Central memory CD8-positive, alpha-beta T cell (primary cell): ENCODE data around the gene HTT.
A peak's percentile ranks its signal among the peaks of the same experiment; 100 is the strongest.

Source experiments
- ATAC-seq: fragments of 150-1000 bp; cut with Tn5 transposase; replicated peaks from 2 replicates; pipeline ENCODE4 v1.10.0; 2022; ENCODE audit warnings: mild to moderate bottlenecking, moderate FRiP score, moderate number of reproducible peaks; ENCODE audit not compliant: poor library complexity, severe bottlenecking; ENCODE audit errors: extremely low read depth
- DNase-seq, 2 donors: peaks; one replicate each; pipeline ENCODE4 v3.0.0; 2021; ENCODE audit warnings: low spot score in 2 of 2
- H3K27ac Mint-ChIP-seq: one replicate; pipeline ENCODE4 v1.8.0; 2022; ENCODE audit warnings: low read depth, mild to moderate bottlenecking, moderate library complexity, mixed read lengths
- H3K27me3 Mint-ChIP-seq: one replicate; pipeline ENCODE4 v1.8.0; 2022; ENCODE audit warnings: mixed read lengths
- H3K36me3 Mint-ChIP-seq: one replicate; pipeline ENCODE4 v1.8.0; 2022; ENCODE audit warnings: mild to moderate bottlenecking, moderate library complexity, mixed read lengths; ENCODE audit not compliant: insufficient read depth
- H3K4me1 Mint-ChIP-seq: one replicate; pipeline ENCODE4 v1.8.0; 2022; ENCODE audit warnings: mixed read lengths
- H3K4me3 Mint-ChIP-seq: one replicate; pipeline ENCODE4 v1.8.0; 2022; ENCODE audit warnings: mild to moderate bottlenecking, moderate library complexity, mixed read lengths
- H3K9me3 Mint-ChIP-seq: one replicate; pipeline ENCODE4 v1.8.0; 2022; ENCODE audit warnings: mixed read lengths

Gene HTT

GRCh38 chr4:3246458-3247398 lies 172.2 kb downstream of the HTT start:
- Mint-ChIP-seq H3K36me3 (peaks cover 12% of the 10 kb centered on the region), H3K9me3 (no peaks in the 10 kb centered on the region), H3K4me1 (peaks cover 20% of the 10 kb centered on the region), H3K27ac (no peak overlapping the region), H3K27me3 (no peaks in the 10 kb centered on the region), H3K4me3 (no peak overlapping the region)
- ATAC-seq, result no peak
- no peak for DNase-seq

GRCh38 chr4:3247399-3248177 lies 173.1 kb downstream of the HTT start:
- Mint-ChIP-seq H3K4me3 (no peak overlapping the region), H3K36me3 (peaks cover 11% of the 10 kb centered on the region), H3K27ac (no peak overlapping the region), H3K9me3 (no peaks in the 10 kb centered on the region), H3K27me3 (no peaks in the 10 kb centered on the region), H3K4me1 (peaks cover 16% of the 10 kb centered on the region)
- DNase-seq (no peak), ATAC-seq (no peak)

DNA sequence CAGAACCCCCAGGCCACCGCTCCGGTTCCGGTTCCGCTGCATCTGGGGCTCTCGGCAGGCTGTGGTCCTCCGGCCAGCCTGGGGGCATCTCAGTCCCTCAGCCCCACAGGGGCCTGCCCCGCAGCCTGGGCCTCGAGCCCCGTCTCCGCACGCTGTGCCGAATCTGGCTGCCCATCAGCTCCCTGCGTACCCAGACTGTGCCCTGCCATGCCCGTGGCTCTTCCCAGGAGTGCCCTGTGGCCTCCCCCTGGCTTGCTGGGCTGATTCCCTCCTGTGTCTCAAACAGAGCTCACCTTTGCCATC lies 173.6 kb downstream of the HTT start:
- H3K27me3 Mint-ChIP-seq, result no peaks in the 10 kb centered on the region
- no peak for DNase-seq
- H3K36me3 Mint-ChIP-seq, result peaks cover 8% of the 10 kb centered on the region
- peak overlapping the region; percentile 61 for H3K27ac Mint-ChIP-seq
- H3K4me3 Mint-ChIP-seq, result no peak overlapping the region
- no peaks in the 10 kb centered on the region for H3K9me3 Mint-ChIP-seq
- H3K4me1 Mint-ChIP-seq, result peaks cover 11% of the 10 kb centered on the region
- ATAC-seq, result no peak

GRCh38 chr4:3248811-3249661 lies 174.6 kb downstream of the HTT start, which contains the start of gene MSANTD1:
Gene MSANTD1 (plus strand): TSS chr4:3249159. CDS start chr4:3249223, 64 bp downstream.
- Mint-ChIP-seq H3K4me3 (no peak within 1 kb of the TSS), H3K27ac (peak within 1 kb of the TSS; percentile 83), H3K4me1 (peaks cover 5% of the 10 kb centered on the region), H3K36me3 (peaks cover 7% of the 10 kb centered on the region), H3K9me3 (no peaks in the 10 kb centered on the region), H3K27me3 (no peaks in the 10 kb centered on the region)
- no peak for ATAC-seq
- DNase-seq, result no peak

GRCh38 chr4:3249711-3250437 lies 175.4 kb downstream of the HTT start:
- Mint-ChIP-seq H3K27me3 (no peaks in the 10 kb centered on the region), H3K27ac (peak overlapping the region; percentile 83), H3K9me3 (no peaks in the 10 kb centered on the region), H3K4me3 (no peak overlapping the region), H3K36me3 (peaks cover 4% of the 10 kb centered on the region), H3K4me1 (peaks cover 5% of the 10 kb centered on the region)
- DNase-seq (no peak), ATAC-seq (no peak)

DNA sequence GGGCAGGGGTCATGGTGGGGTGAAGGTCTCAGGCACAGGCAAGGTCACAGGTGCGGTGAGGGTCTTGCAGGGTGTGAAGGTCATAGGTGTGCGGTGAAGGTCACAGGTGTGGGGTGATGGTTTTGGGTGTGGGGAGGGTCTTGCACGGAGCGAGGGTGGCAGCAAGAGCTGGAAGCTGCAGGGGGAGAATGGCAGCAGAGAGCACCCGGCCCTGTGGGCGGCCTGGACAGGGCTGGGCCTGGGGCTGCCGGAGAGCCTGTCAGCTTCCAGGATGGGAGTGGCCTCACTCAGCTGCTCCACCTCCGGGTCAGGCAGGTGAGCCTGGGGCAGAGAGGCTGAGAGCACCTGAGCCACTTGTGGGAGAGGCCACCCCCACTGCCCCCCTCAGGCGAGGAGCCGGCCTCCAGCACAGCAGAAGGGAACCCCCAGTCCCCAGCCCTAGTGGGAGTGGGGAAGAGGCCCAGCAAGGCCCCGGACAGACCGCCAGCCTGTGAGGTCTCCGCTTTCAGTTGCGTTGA lies 176.0 kb downstream of the HTT start:
- no peak for ATAC-seq
- Mint-ChIP-seq H3K27ac (peak overlapping the region; percentile 83), H3K36me3 (no peaks in the 10 kb centered on the region), H3K27me3 (no peaks in the 10 kb centered on the region), H3K4me3 (no peak overlapping the region), H3K9me3 (no peaks in the 10 kb centered on the region), H3K4me1 (peaks cover 5% of the 10 kb centered on the region)
- no peak for DNase-seq

DNA sequence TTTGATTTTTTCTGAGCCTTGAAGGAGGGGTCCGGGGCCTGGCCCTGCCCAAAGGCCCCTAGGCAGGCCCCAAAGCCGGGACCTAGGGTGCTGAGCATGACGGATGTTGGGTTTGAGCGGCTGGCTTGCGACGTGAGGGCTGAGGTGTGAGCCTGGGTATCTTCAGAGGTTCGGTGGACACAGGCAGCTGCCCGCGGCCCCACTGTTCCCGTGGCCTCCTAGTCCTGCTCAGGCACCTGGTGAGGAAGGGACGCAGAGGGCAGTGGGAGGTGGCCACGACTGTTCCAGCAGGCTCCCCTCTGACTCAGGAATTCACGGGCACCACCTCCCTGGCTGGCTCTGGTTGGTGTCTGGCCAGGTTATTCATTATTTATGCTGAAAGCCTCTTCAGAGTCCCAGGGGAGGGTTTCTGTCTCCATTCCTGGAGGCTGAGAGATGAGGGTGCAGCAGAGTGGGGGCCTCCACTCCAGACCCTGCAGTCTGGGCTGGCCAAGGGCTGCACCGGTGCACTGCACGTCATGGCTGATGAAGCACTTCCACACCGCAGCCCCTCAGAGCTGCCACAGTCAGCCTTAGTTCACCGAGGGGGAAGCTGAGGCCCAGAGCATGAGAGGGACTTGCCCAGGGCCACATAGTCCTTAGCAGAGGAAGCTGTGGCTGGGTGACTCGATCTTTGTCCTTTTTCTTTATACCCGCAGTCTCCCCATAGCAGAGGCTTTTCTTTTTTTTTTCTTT lies 176.6 kb downstream of the HTT start:
- H3K27ac Mint-ChIP-seq, result no peak overlapping the region
- no peak for DNase-seq
- H3K27me3 Mint-ChIP-seq, result no peaks in the 10 kb centered on the region
- H3K36me3 Mint-ChIP-seq, result no peaks in the 10 kb centered on the region
- H3K4me3 Mint-ChIP-seq, result no peak overlapping the region
- no peak for ATAC-seq
- H3K9me3 Mint-ChIP-seq, result no peaks in the 10 kb centered on the region
- peaks cover 5% of the 10 kb centered on the region for H3K4me1 Mint-ChIP-seq

DNA sequence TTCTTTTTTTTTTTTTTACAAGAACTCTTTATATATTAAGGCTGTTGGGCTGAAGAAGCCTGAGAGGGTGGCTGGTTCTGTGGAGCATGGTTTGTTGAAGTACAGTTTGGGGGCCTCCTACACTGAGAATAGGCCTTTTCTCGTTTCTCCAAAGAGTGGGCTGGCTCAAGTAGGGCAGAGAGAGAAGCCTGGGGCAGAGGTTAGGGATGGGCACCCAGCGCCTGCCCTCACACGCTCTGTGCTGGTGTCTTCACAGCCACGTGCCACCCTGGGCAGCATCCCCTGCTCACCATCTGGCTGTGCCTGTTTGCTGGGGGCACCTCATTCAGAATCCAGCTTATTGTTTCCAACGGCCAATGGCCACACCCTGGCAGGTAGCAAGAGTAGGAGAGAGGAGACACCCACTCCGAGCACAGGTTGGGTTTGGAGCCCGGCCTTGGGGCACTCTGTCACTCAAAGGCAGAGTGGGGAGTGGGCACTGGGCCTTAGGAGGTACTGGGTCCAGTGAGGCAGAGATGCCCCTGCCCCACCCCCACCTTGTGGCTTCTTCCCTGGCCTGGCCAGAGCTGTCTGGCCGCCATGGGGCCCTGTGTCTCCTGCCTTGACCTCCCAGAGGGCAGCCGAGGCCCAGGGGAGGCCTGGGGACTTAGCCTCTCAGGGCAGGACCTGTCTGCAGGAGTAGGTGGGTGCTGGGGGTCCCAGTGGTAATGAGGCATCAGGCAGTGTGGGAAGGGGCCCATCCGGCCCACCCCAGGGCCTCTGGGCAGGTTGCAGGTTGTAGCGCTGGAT lies 177.4 kb downstream of the HTT start:
- H3K36me3 Mint-ChIP-seq, result peaks cover 3% of the 10 kb centered on the region
- DNase-seq (no peak), ATAC-seq (no peak)
- H3K4me1 Mint-ChIP-seq, result peaks cover 5% of the 10 kb centered on the region
- H3K27ac Mint-ChIP-seq, result no peak overlapping the region
- H3K4me3 Mint-ChIP-seq, result no peak overlapping the region
- H3K27me3 Mint-ChIP-seq, result no peaks in the 10 kb centered on the region
- no peaks in the 10 kb centered on the region for H3K9me3 Mint-ChIP-seq

- H3K27ac Mint-ChIP-seq, result no peak overlapping the region
- no peak for ATAC-seq
- no peaks in the 10 kb centered on the region for H3K27me3 Mint-ChIP-seq
- no peak overlapping the region for H3K4me3 Mint-ChIP-seq
- no peak for DNase-seq
- H3K4me1 Mint-ChIP-seq, result peaks cover 5% of the 10 kb centered on the region
- H3K9me3 Mint-ChIP-seq, result no peaks in the 10 kb centered on the region
- peaks cover 5% of the 10 kb centered on the region for H3K36me3 Mint-ChIP-seq
These were observed 178.0 kb downstream of the HTT start for GRCh38 chr4:3252480-3252828.

- H3K4me1 Mint-ChIP-seq, result peaks cover 5% of the 10 kb centered on the region
- H3K9me3 Mint-ChIP-seq, result no peaks in the 10 kb centered on the region
- no peak overlapping the region for H3K27ac Mint-ChIP-seq
- DNase-seq (no peak), ATAC-seq (no peak)
- H3K4me3 Mint-ChIP-seq, result no peak overlapping the region
- no peaks in the 10 kb centered on the region for H3K27me3 Mint-ChIP-seq
- peaks cover 7% of the 10 kb centered on the region for H3K36me3 Mint-ChIP-seq
These were observed 178.6 kb downstream of the HTT start for GRCh38 chr4:3252831-3253641.
